ENCODE results near the gene SYTL2.

Gene SYTL2

DNA sequence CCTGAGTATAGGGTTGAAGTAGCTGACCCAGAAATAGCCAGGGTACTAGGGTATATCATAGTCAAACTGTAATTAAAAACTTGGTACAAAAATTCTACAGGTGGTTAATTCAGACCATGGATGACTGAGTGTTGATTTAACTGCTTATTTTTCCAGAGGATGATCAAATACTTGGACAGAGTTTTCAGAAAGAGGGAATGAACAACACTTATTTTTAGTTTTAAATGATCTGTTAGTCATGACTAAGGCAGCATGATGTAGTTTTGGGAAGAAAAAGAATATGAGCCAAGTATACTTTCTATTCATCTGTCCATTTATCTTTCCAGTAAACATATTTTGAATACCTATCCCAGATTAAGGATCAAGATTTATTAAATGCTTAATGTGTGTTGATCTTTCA, 105.1 kb downstream of the SYTL2 start:
- ChIA-PET CTCF (no interaction called here), POLR2A (ENCODE audit: low non-redundant PET) (no interaction called here)
- no peak overlapping the region for H3K27ac ChIP-seq
- DNase-seq (ENCODE audit: low spot score), result no peak
- TF ChIP-seq, protein P1, sequence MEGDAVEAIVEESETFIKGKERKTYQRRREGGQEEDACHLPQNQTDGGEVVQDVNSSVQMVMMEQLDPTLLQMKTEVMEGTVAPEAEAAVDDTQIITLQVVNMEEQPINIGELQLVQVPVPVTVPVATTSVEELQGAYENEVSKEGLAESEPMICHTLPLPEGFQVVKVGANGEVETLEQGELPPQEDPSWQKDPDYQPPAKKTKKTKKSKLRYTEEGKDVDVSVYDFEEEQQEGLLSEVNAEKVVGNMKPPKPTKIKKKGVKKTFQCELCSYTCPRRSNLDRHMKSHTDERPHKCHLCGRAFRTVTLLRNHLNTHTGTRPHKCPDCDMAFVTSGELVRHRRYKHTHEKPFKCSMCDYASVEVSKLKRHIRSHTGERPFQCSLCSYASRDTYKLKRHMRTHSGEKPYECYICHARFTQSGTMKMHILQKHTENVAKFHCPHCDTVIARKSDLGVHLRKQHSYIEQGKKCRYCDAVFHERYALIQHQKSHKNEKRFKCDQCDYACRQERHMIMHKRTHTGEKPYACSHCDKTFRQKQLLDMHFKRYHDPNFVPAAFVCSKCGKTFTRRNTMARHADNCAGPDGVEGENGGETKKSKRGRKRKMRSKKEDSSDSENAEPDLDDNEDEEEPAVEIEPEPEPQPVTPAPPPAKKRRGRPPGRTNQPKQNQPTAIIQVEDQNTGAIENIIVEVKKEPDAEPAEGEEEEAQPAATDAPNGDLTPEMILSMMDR (conservative IDR thresholded peaks at IDR 0.05; ENCODE audit: low read depth), result no peak

DNA sequence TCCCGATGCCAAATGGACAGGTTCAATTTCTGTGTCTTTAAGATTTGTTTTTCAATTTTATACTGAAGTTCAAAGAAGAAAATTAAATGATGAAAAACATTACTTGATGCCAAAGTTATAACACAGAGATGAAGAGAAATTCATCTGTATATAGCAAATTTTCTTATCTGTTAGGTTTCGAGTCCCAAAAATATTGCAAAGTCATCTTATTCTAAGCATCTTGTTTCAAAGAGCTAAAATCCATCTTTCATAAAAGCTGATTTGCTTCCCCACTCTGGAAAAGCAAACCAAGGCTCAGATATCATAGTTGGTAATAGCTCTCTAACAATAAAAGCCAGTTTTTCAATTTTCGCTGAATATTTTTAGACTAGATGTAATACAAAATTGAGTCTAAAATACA, 106.0 kb downstream of the SYTL2 start:
- POLR2A ChIA-PET (ENCODE audit: low non-redundant PET), result no interaction called here
- no peak overlapping the region for H3K27ac ChIP-seq
- TF ChIP-seq, protein P1 (conservative IDR thresholded peaks at IDR 0.05; ENCODE audit: low read depth), result no peak
- CTCF ChIA-PET, result interaction anchor here (0.6 kb wide), 1 partner anchor 527 kb away, joined by 3 read pairs; no protein-coding TSS in a partner anchor
- DNase-seq (ENCODE audit: low spot score), result no peak

DNA sequence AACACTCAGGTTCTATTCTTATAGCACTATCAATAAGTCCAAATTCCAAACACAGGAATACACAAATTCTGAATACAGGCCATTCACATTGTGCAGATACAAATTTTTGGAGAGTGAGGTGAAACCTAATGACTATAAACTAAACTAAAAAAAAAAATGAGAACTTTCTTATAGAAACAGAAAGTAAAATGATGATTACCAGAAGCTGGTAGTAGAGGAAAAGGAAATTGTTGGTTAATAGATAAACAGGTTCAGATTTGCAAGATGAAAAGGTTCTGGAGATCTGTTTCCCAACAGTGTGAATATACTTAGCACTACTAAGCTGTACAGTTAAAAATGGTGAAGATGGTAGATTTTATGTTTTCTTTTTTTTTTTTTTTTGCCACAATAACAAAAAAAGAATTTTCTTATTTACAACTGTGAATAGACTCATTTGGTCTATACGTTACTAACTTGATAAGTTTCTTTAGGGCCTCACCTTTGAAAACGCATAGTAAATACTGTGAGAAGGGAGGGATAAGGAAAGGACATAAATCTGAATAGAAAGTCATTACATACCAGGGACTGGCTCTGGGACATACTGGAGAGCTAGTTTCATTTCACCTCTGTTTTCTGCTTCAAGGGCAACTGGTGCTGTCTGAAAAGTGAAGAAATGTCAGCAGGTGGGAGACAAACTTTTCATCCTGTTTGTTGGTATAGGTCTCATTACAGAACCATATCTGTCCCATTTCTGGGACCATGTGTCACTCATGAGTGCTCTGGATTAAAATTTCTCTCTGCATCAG, 110.8 kb downstream of the SYTL2 start:
- H3K27ac ChIP-seq, result no peak overlapping the region
- TF ChIP-seq, protein P1 (conservative IDR thresholded peaks at IDR 0.05; ENCODE audit: low read depth), result no peak
- DNase-seq (ENCODE audit: low spot score), result no peak
- ChIA-PET CTCF (interaction anchor here (0.5 to 0.6 kb wide), 2 partner anchors 76 to 1104 kb away, joined by 3 to 4 read pairs; no protein-coding TSS in a partner anchor), POLR2A (ENCODE audit: low non-redundant PET) (no interaction called here)

DNA sequence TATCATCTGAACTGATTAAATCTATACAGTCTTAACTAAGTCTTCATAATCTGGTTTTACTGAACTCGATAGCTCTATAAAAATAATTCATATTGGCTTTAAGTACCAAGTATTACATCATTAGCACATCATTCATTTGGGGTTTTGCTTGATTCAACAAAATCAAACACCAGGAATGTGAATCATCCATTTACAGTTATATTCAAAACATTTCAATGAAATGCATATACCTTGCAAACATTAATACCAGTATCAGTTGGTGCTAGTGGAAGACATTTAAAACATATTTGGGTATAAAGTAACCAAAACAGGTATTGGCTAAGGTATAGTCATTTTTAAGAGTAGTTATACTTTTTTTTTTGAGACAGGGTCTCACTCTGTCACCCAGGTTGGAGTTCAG, 112.7 kb downstream of the SYTL2 start:
- TF ChIP-seq, protein P1 (conservative IDR thresholded peaks at IDR 0.05; ENCODE audit: low read depth), result no peak
- POLR2A ChIA-PET (ENCODE audit: low non-redundant PET), result no interaction called here

DNA sequence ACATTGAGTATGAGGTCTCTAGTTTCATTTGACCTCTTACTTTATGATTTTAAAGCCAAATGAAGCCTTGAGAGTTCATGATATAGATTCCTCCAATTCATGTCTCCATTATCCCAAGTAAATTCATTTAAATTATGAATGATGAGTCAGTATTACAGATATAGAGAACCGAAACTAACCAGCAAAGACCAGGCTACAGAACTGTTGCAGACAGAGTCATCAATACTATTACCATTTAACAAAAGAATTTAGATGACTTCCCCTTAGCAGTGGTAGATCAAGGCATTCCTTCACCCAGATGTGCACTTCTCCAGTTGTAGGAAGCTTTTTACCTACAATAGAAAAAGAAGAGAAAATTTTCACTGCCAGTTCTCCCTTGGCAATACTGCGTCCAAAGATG, 113.2 kb downstream of the SYTL2 start:
- POLR2A ChIA-PET (ENCODE audit: low non-redundant PET), result no interaction called here
- DNase-seq (ENCODE audit: low spot score), result no peak
- TF ChIP-seq, protein P1 (conservative IDR thresholded peaks at IDR 0.05; ENCODE audit: low read depth), result no peak
- CTCF ChIA-PET, result no interaction called here
- H3K27ac ChIP-seq, result no peak overlapping the region

More for the DNA sequence above, 112.7 kb downstream of the SYTL2 start:
- no peak overlapping the region for H3K27ac ChIP-seq
- CTCF ChIA-PET, result no interaction called here
- DNase-seq (ENCODE audit: low spot score), result no peak

DNA sequence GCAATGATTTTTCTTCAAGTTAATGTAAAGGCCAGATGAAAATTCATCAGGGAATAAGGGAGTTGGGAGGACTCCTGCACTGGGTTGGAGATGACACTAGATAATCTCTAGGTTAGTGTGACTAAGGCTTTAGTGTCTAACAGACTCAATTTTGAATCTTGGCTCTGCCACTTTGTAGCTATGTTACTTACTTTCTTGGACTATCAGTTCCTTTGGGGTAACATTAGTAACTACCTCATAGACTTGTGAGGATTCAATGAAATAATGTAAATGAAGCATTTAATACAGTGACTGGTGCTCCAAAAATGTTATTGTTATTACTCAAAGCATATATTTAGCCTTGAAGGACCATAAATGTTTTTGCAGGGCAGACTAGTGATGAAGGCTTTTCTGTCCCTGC, 115.4 kb downstream of the SYTL2 start:
- POLR2A ChIA-PET (ENCODE audit: low non-redundant PET), result no interaction called here
- DNase-seq (ENCODE audit: low spot score), result no peak
- TF ChIP-seq, protein P1 (conservative IDR thresholded peaks at IDR 0.05; ENCODE audit: low read depth), result no peak
- H3K27ac ChIP-seq, result no peak overlapping the region
- CTCF ChIA-PET, result interaction anchor here (1.0 to 1.4 kb wide), 3 partner anchors 10 to 297 kb away, joined by 3 to 4 read pairs (median 3); no protein-coding TSS in a partner anchor
